Thyroid gland (tissue), 4 donors: ENCODE measurements around the gene AHSG. TPM values are rescaled to one million over a fixed set of nuclear protein-coding genes. Genes with fewer than 3 reads are reported as not detected.

Experiments
- DNase-seq, 2 donors: peaks; one replicate each; pipeline ENCODE4 v3.0.0-alpha.2; 2019
- H3K27ac ChIP-seq, 3 donors: fragments of 200-600 bp; sonication (generic); 1 replicate in 2 of 3; 2 replicates in 1 of 3; pipeline ENCODE4 v1.5.1; 2016 to 2019; ENCODE audit warnings: mild to moderate bottlenecking in 1 of 3, moderate library complexity in 1 of 3
- H3K27me3 ChIP-seq: fragments of 200-600 bp; sonication (generic); one replicate; pipeline ENCODE4 v1.5.1; 2019
- H3K36me3 ChIP-seq, 2 donors: fragments of 200-600 bp; sonication (generic); one replicate each; pipeline ENCODE4 v1.5.1; 2016 to 2019
- H3K4me1 ChIP-seq, 2 donors: fragments of 200-600 bp; sonication (generic); one replicate each; pipeline ENCODE4 v1.5.1; 2017 to 2019
- H3K4me3 ChIP-seq, 3 donors: fragments of 200-600 bp; sonication (generic); replicated peaks in 1 of 3; 1 replicate in 2 of 3; 2 replicates in 1 of 3; pipeline ENCODE4 v1.5.1; 2016; ENCODE audit warnings: mild to moderate bottlenecking in 1 of 3
- H3K9me3 ChIP-seq: fragments of 200-600 bp; sonication (generic); one replicate; pipeline ENCODE4 v1.5.1; 2017
- CTCF ChIP-seq, 6 experiments: fragments of 200-600 bp in 3 of 6; fragments of 450-650 bp in 3 of 6; sonication (generic) in 3 of 6; IDR thresholded peaks; one replicate each; pipeline ENCODE4 v1.5.1; 2016 to 2019; ENCODE audit warnings: antibody characterized with exemption in 6 of 6, mild to moderate bottlenecking in 2 of 6, inconsistent platforms in 1 of 6, moderate library complexity in 1 of 6
- POLR2A ChIP-seq, 2 donors: fragments of 450-650 bp; IDR thresholded peaks; one replicate each; pipeline ENCODE4 v1.6.1; 2017; ENCODE audit warnings: antibody characterized with exemption in 2 of 2, mild to moderate bottlenecking in 2 of 2, moderate library complexity in 1 of 2
- WGBS, 2 donors: methylation state at CpG; one replicate each; pipeline ENCODE4 v1.1.5; 2017; 5-methylcytosine and 5-hydroxymethylcytosine counted together
- intact Hi-C: fragments of 100-400 bp; cut with DNase I; formaldehyde crosslinking; loops from one replicate; pipeline ENCODE4 v1.15.1; 2023
- total RNA-seq, 4 donors: library from RNA; depleted of rRNA; stranded (reverse); fragments of >200 nt; gene quantifications; one replicate each; pipeline ENCODE4 v1.2.3, GENCODE V29; 2016

AHSG gene
- total RNA-seq, 4 donors from 2014 or later: not detected

- no peak overlapping the region for H3K4me3 ChIP-seq
- H3K9me3 ChIP-seq: no peaks in the 10 kb centered on the region
- H3K36me3 ChIP-seq: peaks cover 23 to 26% of the 10 kb centered on the region in 2 donors
- DNase-seq: no peak
- no peaks in the 10 kb centered on the region for H3K27me3 ChIP-seq
- WGBS, 2 donors: 54 to 85% methylated on average over 2 of the region's 2 CpGs
- no peak overlapping the region for H3K27ac ChIP-seq
- intact Hi-C loops: no loop called here
- no peak for TF ChIP-seq POLR2A (IDR thresholded peaks at IDR 0.05)
- TF ChIP-seq CTCF (IDR thresholded peaks at IDR 0.05): no peak
- H3K4me1 ChIP-seq: no peaks in the 10 kb centered on the region
Observed at GRCh38 chr3:186588632-186589031, 24.2 kb upstream of the AHSG start.

- Histone ChIP-seq H3K27ac (no peak overlapping the region), H3K9me3 (no peaks in the 10 kb centered on the region), H3K27me3 (no peaks in the 10 kb centered on the region), H3K4me3 (no peak overlapping the region), H3K4me1 (no peaks in the 10 kb centered on the region), H3K36me3 (peaks cover 18 to 21% of the 10 kb centered on the region in 2 donors)
- 35 to 43% methylated on average over 3 of the region's 3 CpGs for WGBS, 2 donors
- no peak for DNase-seq
- TF ChIP-seq CTCF (IDR thresholded peaks at IDR 0.05) (no peak), POLR2A (IDR thresholded peaks at IDR 0.05) (no peak)
- intact Hi-C loops: no loop called here
Observed at GRCh38 chr3:186589121-186589520, 23.7 kb upstream of the AHSG start.

GRCh38 chr3:186589856-186590579, 22.8 kb upstream of the AHSG start:
- WGBS, 2 donors: 56 to 65% methylated on average over 5 of the region's 5 CpGs
- intact Hi-C loops: no loop called here
- Histone ChIP-seq H3K4me1 (no peaks in the 10 kb centered on the region), H3K36me3 (peaks cover 9 to 12% of the 10 kb centered on the region in 2 donors), H3K27me3 (no peaks in the 10 kb centered on the region), H3K27ac (no peak overlapping the region), H3K9me3 (no peaks in the 10 kb centered on the region), H3K4me3 (no peak overlapping the region)
- peak in 1 of 2 donors; percentile 6 for DNase-seq
- no peak for TF ChIP-seq CTCF (IDR thresholded peaks at IDR 0.05)
- TF ChIP-seq POLR2A (IDR thresholded peaks at IDR 0.05): no peak

GRCh38 chr3:186590580-186591295, 22.1 kb upstream of the AHSG start:
- Histone ChIP-seq H3K9me3 (no peaks in the 10 kb centered on the region), H3K4me3 (no peak overlapping the region), H3K36me3 (peaks cover 2 to 5% of the 10 kb centered on the region in 2 donors), H3K4me1 (no peaks in the 10 kb centered on the region), H3K27ac (no peak overlapping the region), H3K27me3 (no peaks in the 10 kb centered on the region)
- 82 to 84% methylated on average over 7 of the region's 7 CpGs for WGBS, 2 donors
- intact Hi-C loops: no loop called here
- TF ChIP-seq POLR2A (IDR thresholded peaks at IDR 0.05): no peak
- no peak for TF ChIP-seq CTCF (IDR thresholded peaks at IDR 0.05)
- DNase-seq: no peak

GRCh38 chr3:186592682-186593081, 20.2 kb upstream of the AHSG start:
- intact Hi-C loops: no loop called here
- H3K9me3 ChIP-seq: no peaks in the 10 kb centered on the region
- no peaks in the 10 kb centered on the region for H3K36me3 ChIP-seq
- no peak for DNase-seq
- H3K27me3 ChIP-seq: no peaks in the 10 kb centered on the region
- H3K27ac ChIP-seq: no peak overlapping the region
- no peak for TF ChIP-seq POLR2A (IDR thresholded peaks at IDR 0.05)
- no peak for TF ChIP-seq CTCF (IDR thresholded peaks at IDR 0.05)
- 91 to 93% methylated on average over 4 of the region's 4 CpGs for WGBS, 2 donors
- no peak overlapping the region for H3K4me3 ChIP-seq
- H3K4me1 ChIP-seq: no peaks in the 10 kb centered on the region
